ENCODE measurements around the gene DUSP5.

Gene DUSP5

DNA sequence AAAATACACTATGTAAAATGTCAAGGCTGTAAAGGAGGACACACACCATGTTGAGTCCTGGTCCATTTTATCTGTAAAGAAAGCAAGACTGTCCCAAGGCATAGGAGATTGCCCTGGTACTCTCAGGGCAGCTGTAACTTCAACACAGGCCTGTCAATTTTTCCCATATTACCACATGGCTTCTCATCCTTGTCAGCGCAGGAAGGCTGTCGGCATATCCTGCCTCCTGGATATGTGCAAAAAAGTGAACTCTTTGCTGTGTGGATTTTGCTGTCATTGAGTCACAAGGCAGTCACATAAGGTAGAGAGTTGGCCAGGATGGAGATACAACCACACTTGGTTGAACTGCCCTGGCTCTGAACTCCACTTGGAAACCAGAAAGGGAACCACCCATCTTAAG, 8.7 kb downstream of the DUSP5 start:
- TF ChIP-seq, protein P1, sequence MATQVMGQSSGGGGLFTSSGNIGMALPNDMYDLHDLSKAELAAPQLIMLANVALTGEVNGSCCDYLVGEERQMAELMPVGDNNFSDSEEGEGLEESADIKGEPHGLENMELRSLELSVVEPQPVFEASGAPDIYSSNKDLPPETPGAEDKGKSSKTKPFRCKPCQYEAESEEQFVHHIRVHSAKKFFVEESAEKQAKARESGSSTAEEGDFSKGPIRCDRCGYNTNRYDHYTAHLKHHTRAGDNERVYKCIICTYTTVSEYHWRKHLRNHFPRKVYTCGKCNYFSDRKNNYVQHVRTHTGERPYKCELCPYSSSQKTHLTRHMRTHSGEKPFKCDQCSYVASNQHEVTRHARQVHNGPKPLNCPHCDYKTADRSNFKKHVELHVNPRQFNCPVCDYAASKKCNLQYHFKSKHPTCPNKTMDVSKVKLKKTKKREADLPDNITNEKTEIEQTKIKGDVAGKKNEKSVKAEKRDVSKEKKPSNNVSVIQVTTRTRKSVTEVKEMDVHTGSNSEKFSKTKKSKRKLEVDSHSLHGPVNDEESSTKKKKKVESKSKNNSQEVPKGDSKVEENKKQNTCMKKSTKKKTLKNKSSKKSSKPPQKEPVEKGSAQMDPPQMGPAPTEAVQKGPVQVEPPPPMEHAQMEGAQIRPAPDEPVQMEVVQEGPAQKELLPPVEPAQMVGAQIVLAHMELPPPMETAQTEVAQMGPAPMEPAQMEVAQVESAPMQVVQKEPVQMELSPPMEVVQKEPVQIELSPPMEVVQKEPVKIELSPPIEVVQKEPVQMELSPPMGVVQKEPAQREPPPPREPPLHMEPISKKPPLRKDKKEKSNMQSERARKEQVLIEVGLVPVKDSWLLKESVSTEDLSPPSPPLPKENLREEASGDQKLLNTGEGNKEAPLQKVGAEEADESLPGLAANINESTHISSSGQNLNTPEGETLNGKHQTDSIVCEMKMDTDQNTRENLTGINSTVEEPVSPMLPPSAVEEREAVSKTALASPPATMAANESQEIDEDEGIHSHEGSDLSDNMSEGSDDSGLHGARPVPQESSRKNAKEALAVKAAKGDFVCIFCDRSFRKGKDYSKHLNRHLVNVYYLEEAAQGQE (IDR thresholded peaks at IDR 0.05; ENCODE audit: insufficient read depth in 1 of 2, low read depth in 2 of 2, low read length in 2 of 2) = no peak

GRCh38 chr10:110507346-110507745, 9.6 kb downstream of the DUSP5 start:
- no peak for TF ChIP-seq SIN3A (IDR thresholded peaks at IDR 0.05; ENCODE audit: borderline replicate concordance, insufficient read depth, low read length)
- no peak for TF ChIP-seq POLR2AphosphoS5 (IDR thresholded peaks at IDR 0.05; ENCODE audit: low read depth, low read length)
- TF ChIP-seq, protein P1 (IDR thresholded peaks at IDR 0.05; ENCODE audit: insufficient read depth in 1 of 2, low read depth in 2 of 2, low read length in 2 of 2) = no peak
- no peak for TF ChIP-seq TAF1 (IDR thresholded peaks at IDR 0.05; ENCODE audit: borderline replicate concordance, insufficient read depth, low read length)
- TF ChIP-seq FOXP2 (optimal IDR thresholded peaks at IDR 0.05; ENCODE audit: borderline replicate concordance, extremely low read depth, extremely low read length, insufficient read depth) = no peak

- TF ChIP-seq TAF1 (IDR thresholded peaks at IDR 0.05; ENCODE audit: borderline replicate concordance, insufficient read depth, low read length) (no peak), SIN3A (IDR thresholded peaks at IDR 0.05; ENCODE audit: borderline replicate concordance, insufficient read depth, low read length) (no peak), FOXP2 (optimal IDR thresholded peaks at IDR 0.05; ENCODE audit: borderline replicate concordance, extremely low read depth, extremely low read length, insufficient read depth) (no peak), POLR2AphosphoS5 (IDR thresholded peaks at IDR 0.05; ENCODE audit: low read depth, low read length) (no peak)
- TF ChIP-seq, protein P1 (IDR thresholded peaks at IDR 0.05; ENCODE audit: insufficient read depth in 1 of 2, low read depth in 2 of 2, low read length in 2 of 2) = no peak
Measured at GRCh38 chr10:110508159-110508788, 10.6 kb downstream of the DUSP5 start.

GRCh38 chr10:110508806-110509544, 11.3 kb downstream of the DUSP5 start:
- TF ChIP-seq SIN3A (IDR thresholded peaks at IDR 0.05; ENCODE audit: borderline replicate concordance, insufficient read depth, low read length) = no peak

- TF ChIP-seq SIN3A (IDR thresholded peaks at IDR 0.05; ENCODE audit: borderline replicate concordance, insufficient read depth, low read length) (no peak), TAF1 (IDR thresholded peaks at IDR 0.05; ENCODE audit: borderline replicate concordance, insufficient read depth, low read length) (no peak), POLR2AphosphoS5 (IDR thresholded peaks at IDR 0.05; ENCODE audit: low read depth, low read length) (no peak), FOXP2 (optimal IDR thresholded peaks at IDR 0.05; ENCODE audit: borderline replicate concordance, extremely low read depth, extremely low read length, insufficient read depth) (no peak)
- TF ChIP-seq, protein P1 (IDR thresholded peaks at IDR 0.05; ENCODE audit: insufficient read depth in 1 of 2, low read depth in 2 of 2, low read length in 2 of 2) = no peak
Measured at GRCh38 chr10:110509560-110509959, 11.9 kb downstream of the DUSP5 start.
